Suppressor macrophage treated with lipopolysaccharide for 1 hour (primary cell): ENCODE results near the gene CHD5.

ENCODE experiments used
- DNase-seq, 3 donors: peaks; one replicate each; pipeline ENCODE4 v3.0.0-alpha.2; 2020 to 2022

The CHD5 gene

GRCh38 chr1:6152181-6152580, 27.9 kb downstream of the CHD5 start:
- peak in 2 of 3 donors; percentile 3 to 15 for DNase-seq

- no peak for DNase-seq
These were observed 28.8 kb downstream of the CHD5 start for GRCh38 chr1:6151291-6151822.

GRCh38 chr1:6150006-6150938, 29.8 kb downstream of the CHD5 start:
- no peak for DNase-seq

GRCh38 chr1:6149597-6149996, 30.5 kb downstream of the CHD5 start:
- DNase-seq = no peak

GRCh38 chr1:6148497-6149241, 31.5 kb downstream of the CHD5 start:
- DNase-seq = peak; percentile 67 to 91 (median 80)

GRCh38 chr1:6145864-6146410, 34.2 kb downstream of the CHD5 start:
- DNase-seq = no peak

- DNase-seq = no peak
These were observed 34.7 kb downstream of the CHD5 start for GRCh38 chr1:6145396-6145750.

GRCh38 chr1:6144647-6145395, 35.3 kb downstream of the CHD5 start:
- no peak for DNase-seq

GRCh38 chr1:6144175-6144574, 35.9 kb downstream of the CHD5 start:
- DNase-seq = no peak

GRCh38 chr1:6143395-6143794, 36.7 kb downstream of the CHD5 start:
- DNase-seq = no peak

GRCh38 chr1:6142734-6143133, 37.4 kb downstream of the CHD5 start:
- DNase-seq = no peak

GRCh38 chr1:6142036-6142621, 38.0 kb downstream of the CHD5 start:
- DNase-seq = no peak

- peak; percentile 66 to 81 (median 79) for DNase-seq
These were observed 38.5 kb downstream of the CHD5 start for GRCh38 chr1:6141592-6141991.

- no peak for DNase-seq
These were observed 39.7 kb downstream of the CHD5 start for GRCh38 chr1:6140413-6140812.

- no peak for DNase-seq
These were observed 42.4 kb downstream of the CHD5 start for GRCh38 chr1:6137758-6138157.

GRCh38 chr1:6136516-6137220, 43.5 kb downstream of the CHD5 start:
- no peak for DNase-seq

- DNase-seq = no peak
These were observed 45.2 kb downstream of the CHD5 start for GRCh38 chr1:6134741-6135510.

GRCh38 chr1:6134206-6134605, 45.9 kb downstream of the CHD5 start:
- DNase-seq = no peak

- DNase-seq = no peak
These were observed 46.8 kb downstream of the CHD5 start for GRCh38 chr1:6133146-6133895.

- DNase-seq = no peak
These were observed 48.6 kb downstream of the CHD5 start for GRCh38 chr1:6131561-6131960.
